ENCODE data around the gene ERN1. TPM values are rescaled to one million over a fixed set of nuclear protein-coding genes. Genes with fewer than 3 reads are reported as not detected.

Gene ERN1
- total RNA-seq, 1 experiment from 2014 or later = 8.0 TPM

DNA sequence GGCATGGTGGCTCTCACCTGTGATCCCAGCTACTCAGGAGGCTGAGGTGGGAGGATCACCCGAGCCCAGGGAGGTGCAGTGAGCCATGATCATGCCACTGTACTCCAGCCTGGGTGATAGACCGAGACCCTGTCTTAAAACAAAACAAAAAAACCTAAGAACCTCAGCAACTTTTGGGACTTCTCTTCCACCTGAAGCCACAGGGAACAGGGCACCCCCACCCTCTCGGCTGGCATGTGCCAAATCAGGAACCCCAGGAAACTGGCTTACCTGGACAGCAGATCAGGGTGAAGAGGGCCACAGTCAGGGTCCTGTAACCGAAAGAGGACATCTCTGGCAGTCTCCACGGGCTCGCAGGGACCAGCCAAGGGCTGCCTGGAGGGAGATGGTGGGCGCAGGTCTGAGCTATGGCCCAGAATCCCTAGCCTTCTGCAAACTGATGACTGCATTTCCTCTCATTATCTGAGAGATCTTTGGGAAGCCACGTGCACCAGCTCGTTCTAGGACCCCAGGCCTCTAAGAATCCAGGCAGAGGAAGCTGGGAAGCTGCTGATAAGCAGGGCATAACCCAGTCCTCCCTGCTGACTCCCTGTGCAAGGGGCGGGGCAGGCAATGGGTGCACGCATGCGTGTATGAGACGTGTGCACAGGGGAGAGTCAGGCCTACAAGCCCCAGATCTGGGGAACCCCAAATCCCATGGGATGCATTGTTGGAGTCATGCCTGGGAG, 123.4 kb downstream of the ERN1 start:
- POLR2A ChIA-PET (ENCODE audit: low non-redundant PET) = no interaction called here
- no TSS peak for BruUV-seq (replicated peaks)
- H3K4me1 ChIP-seq (ENCODE audit: insufficient read depth, low read length, poor library complexity, severe bottlenecking) = no peaks in the 10 kb centered on the region
- no peak for TF ChIP-seq EZH2 (IDR thresholded peaks at IDR 0.05; ENCODE audit: borderline replicate concordance, low read depth, low read length, poor library complexity, severe bottlenecking)
- TF ChIP-seq, protein P1, sequence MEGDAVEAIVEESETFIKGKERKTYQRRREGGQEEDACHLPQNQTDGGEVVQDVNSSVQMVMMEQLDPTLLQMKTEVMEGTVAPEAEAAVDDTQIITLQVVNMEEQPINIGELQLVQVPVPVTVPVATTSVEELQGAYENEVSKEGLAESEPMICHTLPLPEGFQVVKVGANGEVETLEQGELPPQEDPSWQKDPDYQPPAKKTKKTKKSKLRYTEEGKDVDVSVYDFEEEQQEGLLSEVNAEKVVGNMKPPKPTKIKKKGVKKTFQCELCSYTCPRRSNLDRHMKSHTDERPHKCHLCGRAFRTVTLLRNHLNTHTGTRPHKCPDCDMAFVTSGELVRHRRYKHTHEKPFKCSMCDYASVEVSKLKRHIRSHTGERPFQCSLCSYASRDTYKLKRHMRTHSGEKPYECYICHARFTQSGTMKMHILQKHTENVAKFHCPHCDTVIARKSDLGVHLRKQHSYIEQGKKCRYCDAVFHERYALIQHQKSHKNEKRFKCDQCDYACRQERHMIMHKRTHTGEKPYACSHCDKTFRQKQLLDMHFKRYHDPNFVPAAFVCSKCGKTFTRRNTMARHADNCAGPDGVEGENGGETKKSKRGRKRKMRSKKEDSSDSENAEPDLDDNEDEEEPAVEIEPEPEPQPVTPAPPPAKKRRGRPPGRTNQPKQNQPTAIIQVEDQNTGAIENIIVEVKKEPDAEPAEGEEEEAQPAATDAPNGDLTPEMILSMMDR (conservative IDR thresholded peaks at IDR 0.05; ENCODE audit: low read depth, low read length) = no peak
- intact Hi-C loops (cut with micrococcal nuclease; ENCODE audit: unreplicated experiment) = no loop called here
- H3K36me3 ChIP-seq (ENCODE audit: insufficient read depth, low read length, poor library complexity, severe bottlenecking) = no peaks in the 10 kb centered on the region
- CTCF ChIA-PET = no interaction called here
- no peaks in the 10 kb centered on the region for H3K9me3 ChIP-seq (ENCODE audit: low read depth, low read length, poor library complexity, severe bottlenecking)
- no peak overlapping the region for H3K27ac ChIP-seq (ENCODE audit: low read depth, low read length, poor library complexity, severe bottlenecking)
- no peak for DNase-seq (ENCODE audit: low spot score)
- peaks cover 3% of the 10 kb centered on the region for H3K27me3 ChIP-seq (replicated peaks; ENCODE audit: insufficient read depth, low read depth, low read length, poor library complexity)
- H3K4me3 ChIP-seq (ENCODE audit: low read depth, low read length, poor library complexity, severe bottlenecking) = no peak overlapping the region

DNA sequence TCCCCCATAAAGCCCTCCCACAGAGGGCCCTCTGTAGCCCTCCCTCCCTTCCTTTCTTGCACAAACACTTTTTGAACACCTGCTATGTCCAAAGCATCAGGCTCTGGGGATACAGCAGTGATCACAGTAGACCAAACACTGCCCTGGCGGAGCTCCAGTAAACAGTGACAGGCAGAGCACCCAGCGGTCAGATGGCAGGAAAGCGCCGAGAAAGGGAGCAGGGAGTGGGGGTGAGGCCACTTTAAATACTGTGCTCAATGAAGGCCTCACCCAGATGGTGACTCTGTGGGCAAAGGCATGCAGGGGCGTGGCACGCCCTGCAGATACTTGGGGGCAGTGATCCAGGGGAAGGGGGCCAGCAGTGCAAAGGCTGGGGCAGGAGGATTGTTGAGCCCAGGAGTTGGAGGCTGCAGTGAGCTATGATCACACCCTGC, 124.2 kb downstream of the ERN1 start:
- intact Hi-C loops (cut with micrococcal nuclease; ENCODE audit: unreplicated experiment) = no loop called here
- H3K4me3 ChIP-seq (ENCODE audit: low read depth, low read length, poor library complexity, severe bottlenecking) = no peak overlapping the region
- BruUV-seq (replicated peaks) = no TSS peak
- H3K4me1 ChIP-seq (ENCODE audit: insufficient read depth, low read length, poor library complexity, severe bottlenecking) = no peaks in the 10 kb centered on the region
- no peak for DNase-seq (ENCODE audit: low spot score)
- no peaks in the 10 kb centered on the region for H3K36me3 ChIP-seq (ENCODE audit: insufficient read depth, low read length, poor library complexity, severe bottlenecking)
- no peak overlapping the region for H3K27ac ChIP-seq (ENCODE audit: low read depth, low read length, poor library complexity, severe bottlenecking)
- peaks cover 3% of the 10 kb centered on the region for H3K27me3 ChIP-seq (replicated peaks; ENCODE audit: insufficient read depth, low read depth, low read length, poor library complexity)
- no peaks in the 10 kb centered on the region for H3K9me3 ChIP-seq (ENCODE audit: low read depth, low read length, poor library complexity, severe bottlenecking)
- TF ChIP-seq, protein P1 (conservative IDR thresholded peaks at IDR 0.05; ENCODE audit: low read depth, low read length) = no peak
- TF ChIP-seq EZH2 (IDR thresholded peaks at IDR 0.05; ENCODE audit: borderline replicate concordance, low read depth, low read length, poor library complexity, severe bottlenecking) = no peak
- ChIA-PET POLR2A (ENCODE audit: low non-redundant PET) (no interaction called here), CTCF (no interaction called here)

DNA sequence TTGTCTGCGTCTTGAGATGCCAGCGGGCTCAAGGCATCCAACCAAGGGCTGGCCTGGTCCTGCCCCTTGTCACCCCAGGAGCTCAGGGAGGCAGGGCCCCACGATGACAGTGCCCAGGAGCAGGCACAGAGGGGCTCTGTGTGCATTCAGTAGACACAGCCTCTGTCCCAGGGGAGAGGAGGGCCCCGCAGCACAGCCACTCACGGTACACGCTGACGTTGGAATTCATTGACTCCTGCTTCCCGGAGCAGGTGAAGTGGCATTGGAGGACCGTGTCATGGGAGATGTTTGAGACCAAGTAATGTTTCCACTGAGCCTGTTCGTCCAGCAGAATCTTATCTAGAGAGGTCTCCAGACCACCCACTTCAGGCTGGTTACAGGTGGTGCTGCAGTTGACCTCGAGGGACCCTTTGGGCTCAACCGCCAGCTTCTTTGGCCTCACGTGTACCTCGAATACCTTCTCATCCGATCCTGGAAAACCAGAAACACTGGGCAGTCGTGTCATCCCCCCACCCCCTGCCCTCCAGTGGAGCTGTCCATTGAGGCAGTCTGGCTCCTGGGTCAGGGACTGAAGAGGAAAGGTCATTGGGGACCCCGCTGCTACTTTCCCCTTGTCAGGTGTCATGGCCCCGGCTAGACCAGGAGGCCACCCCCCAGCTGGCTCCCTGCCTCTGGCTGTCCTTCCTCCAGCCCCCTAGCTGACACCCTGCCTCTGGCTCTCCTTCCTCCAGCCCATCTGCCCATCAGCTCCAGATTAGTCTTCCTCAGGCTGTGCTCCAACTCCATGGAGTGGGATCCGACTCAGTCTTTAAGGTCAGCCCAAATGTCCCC, 124.8 kb downstream of the ERN1 start:
- no peaks in the 10 kb centered on the region for H3K9me3 ChIP-seq (ENCODE audit: low read depth, low read length, poor library complexity, severe bottlenecking)
- intact Hi-C loops (cut with micrococcal nuclease; ENCODE audit: unreplicated experiment) = no loop called here
- H3K27me3 ChIP-seq (replicated peaks; ENCODE audit: insufficient read depth, low read depth, low read length, poor library complexity) = no peaks in the 10 kb centered on the region
- no peaks in the 10 kb centered on the region for H3K36me3 ChIP-seq (ENCODE audit: insufficient read depth, low read length, poor library complexity, severe bottlenecking)
- no peak overlapping the region for H3K27ac ChIP-seq (ENCODE audit: low read depth, low read length, poor library complexity, severe bottlenecking)
- H3K4me1 ChIP-seq (ENCODE audit: insufficient read depth, low read length, poor library complexity, severe bottlenecking) = no peaks in the 10 kb centered on the region
- BruUV-seq (replicated peaks) = no TSS peak
- H3K4me3 ChIP-seq (ENCODE audit: low read depth, low read length, poor library complexity, severe bottlenecking) = no peak overlapping the region
- CTCF ChIA-PET = no interaction called here
- TF ChIP-seq, protein P1 (conservative IDR thresholded peaks at IDR 0.05; ENCODE audit: low read depth, low read length) = no peak
- no peak for TF ChIP-seq EZH2 (IDR thresholded peaks at IDR 0.05; ENCODE audit: borderline replicate concordance, low read depth, low read length, poor library complexity, severe bottlenecking)
- POLR2A ChIA-PET (ENCODE audit: low non-redundant PET) = no interaction called here
- no peak for DNase-seq (ENCODE audit: low spot score)
